IPS-20b (cell line): ENCODE measurements around the gene ZNG1B.
"Not testable (repeated sequence)": the region's sequence is repeated elsewhere in the genome, so short reads cannot be mapped to it uniquely, and the experiment has no call there.

ENCODE experiments used
- H3K27ac ChIP-seq: one replicate; pipeline ENCODE4 v1.5.1; 2013; ENCODE audit warnings: low read length
- H3K27me3 ChIP-seq: 2 replicates; pipeline ENCODE4 v1.6.1; 2013; ENCODE audit warnings: mild to moderate bottlenecking, low read length, inconsistent platforms; ENCODE audit not compliant: insufficient read depth
- H3K36me3 ChIP-seq: 2 replicates; pipeline ENCODE4 v1.6.1; 2013; ENCODE audit warnings: low read depth, mild to moderate bottlenecking, inconsistent platforms, low read length, moderate library complexity; ENCODE audit not compliant: insufficient read depth
- H3K4me1 ChIP-seq: 2 replicates; pipeline ENCODE4 v1.6.1; 2013; ENCODE audit warnings: mild to moderate bottlenecking, control low read depth, inconsistent platforms, low read length, moderate library complexity; ENCODE audit not compliant: insufficient read depth
- H3K4me3 ChIP-seq: 2 replicates; pipeline ENCODE4 v1.5.1; 2013; ENCODE audit warnings: mild to moderate bottlenecking, low read length, inconsistent platforms
- H3K9ac ChIP-seq: 2 replicates; pipeline ENCODE4 v1.6.1; 2013; ENCODE audit warnings: low read depth, mild to moderate bottlenecking, inconsistent platforms, low read length, moderate library complexity
- H3K9me3 ChIP-seq: 2 replicates; pipeline ENCODE4 v1.6.1; 2013; ENCODE audit warnings: mild to moderate bottlenecking, low read depth, low read length, inconsistent platforms; ENCODE audit not compliant: insufficient read depth

Gene ZNG1B

GRCh38 chr2:113437508-113438465 is at the start of gene ZNG1B:
Gene ZNG1B, plus strand, starts transcription at chr2:113437691. Its CDS starts 178 bp downstream, at chr2:113437869.
- not testable (repeated sequence) for H3K4me1 ChIP-seq, H3K27ac ChIP-seq

GRCh38 chr2:113390124-113390849 is 47.2 kb upstream of the ZNG1B start:
- Histone ChIP-seq H3K27ac (no peak overlapping the region), H3K9me3 (peaks cover 3% of the 10 kb centered on the region; the same call in 1 of the 2 replicates), H3K36me3 (no peaks in the 10 kb centered on the region), H3K27me3 (no peaks in the 10 kb centered on the region), H3K9ac (no peak overlapping the region), H3K4me3 (no peak overlapping the region), H3K4me1 (no peaks in the 10 kb centered on the region)

More at GRCh38 chr2:113437508-113438465, at the start of gene ZNG1B:
- not testable (repeated sequence) for H3K27me3 ChIP-seq, H3K9me3 ChIP-seq, H3K36me3 ChIP-seq
- H3K4me3 ChIP-seq, result peak within 1 kb of the TSS; percentile 79
- H3K9ac ChIP-seq, result peak within 1 kb of the TSS; percentile 73; the same call in 1 of the 2 replicates

- no peaks in the 10 kb centered on the region for H3K4me1 ChIP-seq
- no peaks in the 10 kb centered on the region for H3K27me3 ChIP-seq
- no peak overlapping the region for H3K27ac ChIP-seq
- no peaks in the 10 kb centered on the region for H3K36me3 ChIP-seq
- H3K9me3 ChIP-seq, result peaks cover 3% of the 10 kb centered on the region; the same call in 1 of the 2 replicates
- no peak overlapping the region for H3K4me3 ChIP-seq
- no peak overlapping the region for H3K9ac ChIP-seq
Observed at GRCh38 chr2:113391073-113391472, 46.4 kb upstream of the ZNG1B start.

- Histone ChIP-seq H3K36me3 (no peaks in the 10 kb centered on the region), H3K27me3 (0 out of 2 replicates have a peak, but pooled peaks cover 4% of the 10 kb centered on the region), H3K4me1 (peaks cover 7% of the 10 kb centered on the region; the same call in 1 of the 2 replicates), H3K4me3 (peak overlapping the region; percentile 18; the same call in 1 of the 2 replicates), H3K27ac (no peak overlapping the region), H3K9ac (no peak overlapping the region), H3K9me3 (no peaks in the 10 kb centered on the region)
Observed at GRCh38 chr2:113406114-113406513, 31.4 kb upstream of the ZNG1B start.

- Histone ChIP-seq H3K9me3 (no peaks in the 10 kb centered on the region), H3K36me3 (no peaks in the 10 kb centered on the region), H3K9ac (no peak overlapping the region), H3K4me3 (no peak overlapping the region), H3K4me1 (peaks cover 7% of the 10 kb centered on the region; the same call in 1 of the 2 replicates), H3K27ac (no peak overlapping the region), H3K27me3 (0 out of 2 replicates have a peak, but pooled peaks cover 4% of the 10 kb centered on the region)
Observed at GRCh38 chr2:113407446-113408099, 29.9 kb upstream of the ZNG1B start.

- H3K9ac ChIP-seq, H3K4me1 ChIP-seq, H3K9me3 ChIP-seq, H3K27me3 ChIP-seq, H3K4me3 ChIP-seq, H3K36me3 ChIP-seq, H3K27ac ChIP-seq: not testable (repeated sequence)
Observed at GRCh38 chr2:113411725-113412352, 25.7 kb upstream of the ZNG1B start.

DNA sequence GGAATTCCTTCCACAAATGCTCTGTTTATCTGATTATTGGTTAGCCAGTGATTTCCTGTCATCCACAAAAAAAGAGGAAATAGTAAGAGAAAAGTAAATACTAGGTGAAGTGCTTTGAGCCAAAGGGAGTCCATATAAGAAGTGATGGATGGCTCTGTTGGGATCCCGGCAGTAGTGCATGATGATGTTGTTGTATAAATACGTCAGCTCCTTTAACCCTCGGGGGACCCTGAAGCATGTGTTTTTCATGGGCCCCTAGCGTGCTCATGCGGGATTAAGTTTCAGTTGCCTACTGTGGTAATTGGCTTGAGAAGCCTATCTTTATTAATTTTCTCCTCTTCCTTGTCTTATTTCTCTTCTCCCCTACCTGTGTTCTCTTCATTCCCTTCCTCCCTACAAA is 24.7 kb upstream of the ZNG1B start:
- not testable (repeated sequence) for H3K9me3 ChIP-seq, H3K4me3 ChIP-seq, H3K9ac ChIP-seq, H3K27me3 ChIP-seq, H3K4me1 ChIP-seq, H3K36me3 ChIP-seq, H3K27ac ChIP-seq

GRCh38 chr2:113431773-113432172 is 5.7 kb upstream of the ZNG1B start:
- H3K36me3 ChIP-seq, H3K27ac ChIP-seq, H3K9ac ChIP-seq, H3K9me3 ChIP-seq, H3K4me1 ChIP-seq, H3K4me3 ChIP-seq, H3K27me3 ChIP-seq: not testable (repeated sequence)

GRCh38 chr2:113433468-113433867 is 4.0 kb upstream of the ZNG1B start:
- not testable (repeated sequence) for H3K27ac ChIP-seq, H3K9ac ChIP-seq, H3K4me1 ChIP-seq, H3K36me3 ChIP-seq, H3K27me3 ChIP-seq, H3K9me3 ChIP-seq, H3K4me3 ChIP-seq

DNA sequence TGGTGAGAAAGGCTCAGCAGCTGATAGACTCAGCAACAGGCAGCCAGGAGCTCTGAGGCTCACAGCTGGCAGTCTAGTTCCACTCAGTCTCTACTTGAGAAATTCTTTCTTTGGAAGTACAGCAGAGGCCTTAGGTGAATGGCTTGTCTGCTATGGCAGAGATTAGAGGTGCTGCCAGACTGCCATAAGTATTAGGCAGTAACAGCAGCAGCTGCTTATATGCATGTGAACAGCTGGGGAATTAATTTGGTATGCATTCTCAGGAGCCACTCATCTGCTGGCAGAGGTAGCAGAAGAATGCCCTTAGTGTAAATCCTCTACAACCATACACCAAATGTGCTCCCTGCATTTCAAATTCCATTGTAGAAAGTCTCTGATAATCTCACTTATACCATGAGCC is 28.3 kb downstream of the ZNG1B start:
- not testable (repeated sequence) for H3K9ac ChIP-seq, H3K9me3 ChIP-seq, H3K4me3 ChIP-seq, H3K36me3 ChIP-seq, H3K27ac ChIP-seq, H3K27me3 ChIP-seq, H3K4me1 ChIP-seq

DNA sequence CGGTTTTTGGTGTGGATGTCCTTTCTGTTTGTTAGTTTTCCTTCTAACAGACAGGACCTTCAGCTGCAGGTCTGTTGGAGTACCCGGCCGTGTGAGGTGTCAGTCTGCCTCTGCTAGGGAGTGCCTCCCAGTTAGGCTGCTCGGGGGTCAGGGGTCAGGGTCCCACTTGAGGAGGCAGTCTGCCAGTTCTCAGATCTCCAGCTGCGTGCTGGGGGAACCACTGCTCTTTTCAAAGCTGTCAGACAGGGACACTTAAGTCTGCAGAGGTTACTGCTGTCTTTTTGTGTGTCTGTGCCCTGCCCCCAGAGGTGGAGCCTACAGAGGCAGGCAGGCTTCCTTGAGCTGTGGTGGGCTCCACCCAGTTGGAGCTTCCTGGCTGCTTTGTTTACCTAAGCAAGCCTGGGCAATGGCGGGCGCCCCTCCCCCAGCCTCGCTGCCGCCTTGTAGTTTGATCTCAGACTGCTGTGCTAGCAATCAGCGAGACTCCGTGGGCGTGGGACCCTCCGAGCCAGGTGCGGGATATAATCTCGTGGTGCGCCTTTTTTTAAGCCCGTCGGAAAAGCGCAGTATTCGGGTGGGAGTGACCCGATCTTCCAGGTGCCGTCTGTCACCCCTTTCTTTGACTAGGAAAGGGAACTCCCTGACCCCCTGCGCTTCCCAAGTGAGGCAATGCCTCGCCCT is 39.3 kb downstream of the ZNG1B start:
- H3K4me3 ChIP-seq, H3K9ac ChIP-seq, H3K27me3 ChIP-seq, H3K27ac ChIP-seq, H3K9me3 ChIP-seq, H3K36me3 ChIP-seq, H3K4me1 ChIP-seq: not testable (repeated sequence)
